Panc1 (cell line): ENCODE measurements around the gene CENPP. TPM values are rescaled to one million over a fixed set of nuclear protein-coding genes. Genes with fewer than 3 reads are reported as not detected.

ENCODE experiments used
- ATAC-seq: fragments of 200-7000 bp; cut with Tn5 transposase; 2 replicates; pipeline ENCODE4 v1.9.1; 2020; ENCODE audit warnings: mild to moderate bottlenecking, moderate library complexity
- BruUV-seq: library from RNA; stranded (reverse); fragments of 400-500 nt; replicated peaks from 2 replicates; lab custom pipeline; 2021; lab: Mats Ljungman, UMichigan
- CTCF ChIA-PET: fragments of 300-600 bp; sonication (Branson Sonifier 250); formaldehyde crosslinking; loops from one replicate; lab custom pipeline; 2022; ENCODE audit warnings: antibody characterized with exemption; lab: Charles Lee
- POLR2A ChIA-PET: fragments of 300-600 bp; sonication (Branson Sonifier 250); formaldehyde crosslinking; loops from one replicate; lab custom pipeline; 2022; ENCODE audit warnings: antibody characterized with exemption; lab: Charles Lee
- DNase-seq: peaks from one replicate; pipeline ENCODE4 v3.0.0-alpha.2; 2010; ENCODE audit warnings: low read depth, low spot score
- H3K27ac ChIP-seq: 2 replicates; pipeline ENCODE4 v1.5.1; 2011; ENCODE audit warnings: mild to moderate bottlenecking, low read length, inconsistent platforms
- H3K27me3 ChIP-seq: fragments of 200-500 bp; sonication (Bioruptor generic); 2 replicates; pipeline ENCODE4 v1.6.0; 2014; ENCODE audit warnings: low read length, inconsistent platforms; ENCODE audit not compliant: control insufficient read depth, insufficient read depth
- H3K36me3 ChIP-seq: fragments of 200-500 bp; sonication (Bioruptor generic); 2 replicates; pipeline ENCODE4 v1.5.1; 2014; ENCODE audit warnings: inconsistent platforms, mild to moderate bottlenecking, low read length, moderate library complexity; ENCODE audit not compliant: control insufficient read depth, insufficient read depth
- H3K4me1 ChIP-seq: 2 replicates; pipeline ENCODE4 v1.5.1; 2011; ENCODE audit warnings: inconsistent platforms, mild to moderate bottlenecking, low read length, moderate library complexity; ENCODE audit not compliant: control insufficient read depth, insufficient read depth
- H3K4me3 ChIP-seq, 2 experiments: 2 replicates each; pipeline ENCODE4 v1.5.1; 2011 to 2012; ENCODE audit warnings: low read depth in 2 of 2, low read length in 2 of 2, mild to moderate bottlenecking in 2 of 2, inconsistent platforms in 1 of 2, moderate library complexity in 1 of 2
- H3K9me3 ChIP-seq: fragments of 200-500 bp; sonication (Bioruptor generic); 2 replicates; pipeline ENCODE4 v1.5.1; 2014; ENCODE audit warnings: low read depth, mild to moderate bottlenecking, inconsistent platforms, low read length, moderate library complexity; ENCODE audit not compliant: control insufficient read depth, insufficient read depth
- POLR2AphosphoS5 ChIP-seq: IDR thresholded peaks from 2 replicates; pipeline ENCODE4 v1.6.1; 2012; ENCODE audit warnings: mild to moderate bottlenecking, low read depth, low read length, moderate library complexity
- SIN3A ChIP-seq: IDR thresholded peaks from 2 replicates; pipeline ENCODE4 v1.6.1; 2012; ENCODE audit warnings: low read depth, mild to moderate bottlenecking, low read length, moderate library complexity, borderline replicate concordance; ENCODE audit not compliant: insufficient read depth
- TCF7L2 ChIP-seq: IDR thresholded peaks from 2 replicates; pipeline ENCODE4 v1.6.1; 2011; ENCODE audit warnings: mild to moderate bottlenecking, low read depth, low read length, inconsistent platforms
- in situ Hi-C: cut with HindIII; loops from 2 replicates; pipeline ENCODE4 v1.10.0; 2016; ENCODE audit warnings: low sequenced_read_pairs, low pct_unique_long_range_greater_than_20kb
- intact Hi-C: fragments of 100-400 bp; cut with micrococcal nuclease; formaldehyde crosslinking; loops from one replicate; pipeline ENCODE4 v1.10.0; 2022; ENCODE audit not compliant: unreplicated experiment
- total RNA-seq: library from RNA; stranded (reverse); gene quantifications from one replicate; pipeline ENCODE4 v1.2.1, GENCODE V29; 2021; ENCODE audit not compliant: unreplicated experiment
- TF ChIP-seq, protein P1 (sequence below), 2 experiments: IDR thresholded peaks; 2 replicates each; pipeline ENCODE4 v1.6.1; 2011 to 2012; ENCODE audit warnings: low read depth in 2 of 2, control low read depth in 1 of 2, low read length in 1 of 2, mild to moderate bottlenecking in 1 of 2, moderate library complexity in 1 of 2; ENCODE audit not compliant: insufficient read depth in 1 of 2
- TF ChIP-seq, protein P2 (sequence below): fragments of 450-650 bp; IDR thresholded peaks from 2 replicates; pipeline ENCODE4 v1.5.1; 2017; ENCODE audit warnings: mild to moderate bottlenecking

The CENPP gene
- total RNA-seq, 1 experiment from 2014 or later = 6.7 TPM

DNA sequence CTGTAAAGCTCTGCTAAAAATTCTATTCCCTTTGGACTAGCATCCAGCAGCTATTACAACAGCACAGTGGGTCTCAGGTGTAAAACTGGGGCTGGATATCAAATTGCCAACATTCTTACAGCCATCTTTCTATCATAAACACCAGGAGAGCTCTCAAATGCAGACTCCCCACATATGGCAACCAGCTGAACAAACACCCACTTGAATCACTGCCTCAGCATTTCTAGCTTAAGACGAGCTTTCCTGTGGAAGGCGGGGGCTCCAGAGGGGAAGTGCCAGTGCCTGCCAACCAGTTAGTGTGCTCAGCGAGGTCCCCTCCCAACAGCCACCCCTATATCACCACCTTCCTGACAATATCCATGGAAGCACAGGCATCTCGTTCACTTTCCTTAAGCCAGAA is 282.0 kb downstream of the CENPP start:
- Histone ChIP-seq H3K4me3 (no peak overlapping the region), H3K36me3 (no peaks in the 10 kb centered on the region), H3K27me3 (no peaks in the 10 kb centered on the region), H3K27ac (no peak overlapping the region), H3K4me1 (no peaks in the 10 kb centered on the region), H3K9me3 (no peaks in the 10 kb centered on the region)
- CTCF ChIA-PET = no interaction called here
- DNase-seq (no peak), ATAC-seq (no peak)
- TF ChIP-seq, protein P1, sequence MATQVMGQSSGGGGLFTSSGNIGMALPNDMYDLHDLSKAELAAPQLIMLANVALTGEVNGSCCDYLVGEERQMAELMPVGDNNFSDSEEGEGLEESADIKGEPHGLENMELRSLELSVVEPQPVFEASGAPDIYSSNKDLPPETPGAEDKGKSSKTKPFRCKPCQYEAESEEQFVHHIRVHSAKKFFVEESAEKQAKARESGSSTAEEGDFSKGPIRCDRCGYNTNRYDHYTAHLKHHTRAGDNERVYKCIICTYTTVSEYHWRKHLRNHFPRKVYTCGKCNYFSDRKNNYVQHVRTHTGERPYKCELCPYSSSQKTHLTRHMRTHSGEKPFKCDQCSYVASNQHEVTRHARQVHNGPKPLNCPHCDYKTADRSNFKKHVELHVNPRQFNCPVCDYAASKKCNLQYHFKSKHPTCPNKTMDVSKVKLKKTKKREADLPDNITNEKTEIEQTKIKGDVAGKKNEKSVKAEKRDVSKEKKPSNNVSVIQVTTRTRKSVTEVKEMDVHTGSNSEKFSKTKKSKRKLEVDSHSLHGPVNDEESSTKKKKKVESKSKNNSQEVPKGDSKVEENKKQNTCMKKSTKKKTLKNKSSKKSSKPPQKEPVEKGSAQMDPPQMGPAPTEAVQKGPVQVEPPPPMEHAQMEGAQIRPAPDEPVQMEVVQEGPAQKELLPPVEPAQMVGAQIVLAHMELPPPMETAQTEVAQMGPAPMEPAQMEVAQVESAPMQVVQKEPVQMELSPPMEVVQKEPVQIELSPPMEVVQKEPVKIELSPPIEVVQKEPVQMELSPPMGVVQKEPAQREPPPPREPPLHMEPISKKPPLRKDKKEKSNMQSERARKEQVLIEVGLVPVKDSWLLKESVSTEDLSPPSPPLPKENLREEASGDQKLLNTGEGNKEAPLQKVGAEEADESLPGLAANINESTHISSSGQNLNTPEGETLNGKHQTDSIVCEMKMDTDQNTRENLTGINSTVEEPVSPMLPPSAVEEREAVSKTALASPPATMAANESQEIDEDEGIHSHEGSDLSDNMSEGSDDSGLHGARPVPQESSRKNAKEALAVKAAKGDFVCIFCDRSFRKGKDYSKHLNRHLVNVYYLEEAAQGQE (IDR thresholded peaks at IDR 0.05; ENCODE audit: insufficient read depth in 1 of 2, low read depth in 2 of 2, low read length in 1 of 2) = no peak
- no peak for TF ChIP-seq SIN3A
- POLR2A ChIA-PET = interaction anchor here (0.6 kb wide), 1 partner anchor 437 kb away, joined by 3 read pairs; no protein-coding TSS in a partner anchor
- in situ Hi-C loops (no loop called here), intact Hi-C loops (no loop called here)
- no TSS peak for BruUV-seq

DNA sequence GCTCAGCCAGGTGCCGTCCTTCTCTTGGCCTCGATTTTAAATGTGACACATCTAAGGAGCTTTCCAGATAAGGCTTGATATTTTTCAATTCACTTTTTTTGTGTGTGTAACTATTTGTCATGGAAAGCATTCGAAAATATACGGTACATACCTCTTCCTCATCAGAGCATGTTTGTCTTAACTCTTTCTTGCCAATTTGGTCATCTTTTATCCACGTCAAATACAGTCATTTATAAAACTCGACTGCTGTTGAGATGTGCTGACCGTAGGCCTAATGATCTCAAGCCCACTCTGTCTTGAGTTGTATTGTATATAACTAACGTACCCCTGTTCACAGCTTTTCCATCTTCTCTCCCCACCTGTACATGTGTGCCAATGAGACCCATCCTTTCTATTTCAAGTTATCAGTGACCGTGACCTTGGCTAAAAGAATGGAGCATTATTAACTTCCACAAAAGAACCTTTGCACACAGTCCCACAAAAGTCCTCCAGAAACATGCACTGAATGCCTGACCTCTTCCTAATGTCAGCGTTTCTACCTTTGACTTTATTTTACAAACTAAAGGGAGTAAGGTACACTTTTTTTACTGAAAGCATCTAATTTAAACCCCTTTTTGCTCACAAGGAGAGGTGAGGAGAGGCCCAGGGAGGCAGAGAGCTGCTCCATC is 282.6 kb downstream of the CENPP start:
- no TSS peak for BruUV-seq
- no peak for TF ChIP-seq POLR2AphosphoS5
- TF ChIP-seq, protein P2, sequence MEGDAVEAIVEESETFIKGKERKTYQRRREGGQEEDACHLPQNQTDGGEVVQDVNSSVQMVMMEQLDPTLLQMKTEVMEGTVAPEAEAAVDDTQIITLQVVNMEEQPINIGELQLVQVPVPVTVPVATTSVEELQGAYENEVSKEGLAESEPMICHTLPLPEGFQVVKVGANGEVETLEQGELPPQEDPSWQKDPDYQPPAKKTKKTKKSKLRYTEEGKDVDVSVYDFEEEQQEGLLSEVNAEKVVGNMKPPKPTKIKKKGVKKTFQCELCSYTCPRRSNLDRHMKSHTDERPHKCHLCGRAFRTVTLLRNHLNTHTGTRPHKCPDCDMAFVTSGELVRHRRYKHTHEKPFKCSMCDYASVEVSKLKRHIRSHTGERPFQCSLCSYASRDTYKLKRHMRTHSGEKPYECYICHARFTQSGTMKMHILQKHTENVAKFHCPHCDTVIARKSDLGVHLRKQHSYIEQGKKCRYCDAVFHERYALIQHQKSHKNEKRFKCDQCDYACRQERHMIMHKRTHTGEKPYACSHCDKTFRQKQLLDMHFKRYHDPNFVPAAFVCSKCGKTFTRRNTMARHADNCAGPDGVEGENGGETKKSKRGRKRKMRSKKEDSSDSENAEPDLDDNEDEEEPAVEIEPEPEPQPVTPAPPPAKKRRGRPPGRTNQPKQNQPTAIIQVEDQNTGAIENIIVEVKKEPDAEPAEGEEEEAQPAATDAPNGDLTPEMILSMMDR = no peak
- TF ChIP-seq SIN3A = no peak
- TF ChIP-seq TCF7L2 = no peak
- TF ChIP-seq, protein P1 (IDR thresholded peaks at IDR 0.05; ENCODE audit: insufficient read depth in 1 of 2, low read depth in 2 of 2, low read length in 1 of 2) = no peak
- DNase-seq (no peak), ATAC-seq (no peak)
- in situ Hi-C loops (no loop called here), intact Hi-C loops (no loop called here)
- ChIA-PET CTCF (no interaction called here), POLR2A (interaction anchor here (0.6 kb wide), 1 partner anchor 437 kb away, joined by 3 read pairs; no protein-coding TSS in a partner anchor)
- Histone ChIP-seq H3K9me3 (no peaks in the 10 kb centered on the region), H3K27me3 (no peaks in the 10 kb centered on the region), H3K4me1 (no peaks in the 10 kb centered on the region), H3K27ac (no peak overlapping the region), H3K36me3 (no peaks in the 10 kb centered on the region), H3K4me3 (no peak overlapping the region)
